Fibroblast of mammary gland (primary cell): ENCODE measurements around the gene GNLY.
"Not testable (repeated sequence)": the region's sequence is repeated elsewhere in the genome, so short reads cannot be mapped to it uniquely, and the experiment has no call there.

Experiments used
- DNase-seq: peaks from one replicate; pipeline ENCODE4 v3.0.0-alpha.2; 2010; ENCODE audit warnings: low read depth
- H3K4me3 ChIP-seq: 2 replicates; pipeline ENCODE4 v1.5.1; 2011; ENCODE audit warnings: low read depth, mild to moderate bottlenecking, low read length, moderate library complexity; ENCODE audit not compliant: control insufficient read depth
- CTCF ChIP-seq: conservative IDR thresholded peaks from 2 replicates; pipeline ENCODE4 v1.5.1; 2011; ENCODE audit warnings: low read depth, low read length, inconsistent platforms; ENCODE audit not compliant: control insufficient read depth, insufficient read depth

Gene GNLY

DNA sequence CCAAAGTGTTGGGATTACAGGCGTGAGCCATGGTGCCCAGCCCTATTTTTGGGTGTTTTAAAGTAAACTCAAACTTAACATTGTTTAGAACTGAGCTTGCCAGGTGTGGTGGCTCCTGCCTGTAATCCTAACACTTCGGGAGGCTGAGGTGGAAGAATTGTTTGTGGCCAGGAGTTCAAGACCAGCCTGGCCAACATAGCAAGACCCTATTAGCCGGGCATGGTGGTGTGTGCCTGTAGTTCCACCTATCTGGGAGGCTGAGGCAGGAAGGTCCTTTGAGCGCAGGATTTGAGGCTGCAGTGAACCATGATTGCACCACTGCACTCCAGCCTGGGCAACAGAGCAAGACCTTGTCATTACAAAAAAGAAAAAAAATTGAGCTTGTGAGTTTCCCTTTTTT, 43.7 kb upstream of the GNLY start:
- no peak for DNase-seq
- TF ChIP-seq CTCF, result no peak
- no peak overlapping the region for H3K4me3 ChIP-seq

GRCh38 chr2:85651097-85651496, 43.1 kb upstream of the GNLY start:
- no peak overlapping the region for H3K4me3 ChIP-seq
- no peak for DNase-seq
- TF ChIP-seq CTCF, result no peak

- no peak for TF ChIP-seq CTCF
- no peak for DNase-seq
- H3K4me3 ChIP-seq, result no peak overlapping the region
Measured at GRCh38 chr2:85652056-85652455, 42.1 kb upstream of the GNLY start.

- no peak for TF ChIP-seq CTCF
- H3K4me3 ChIP-seq, result no peak overlapping the region
- no peak for DNase-seq
Measured at GRCh38 chr2:85653996-85654395, 40.2 kb upstream of the GNLY start.

- TF ChIP-seq CTCF, result no peak
- no peak overlapping the region for H3K4me3 ChIP-seq
- DNase-seq, result peak; percentile 89
Measured at GRCh38 chr2:85655961-85656417, 38.2 kb upstream of the GNLY start.

GRCh38 chr2:85656468-85656867, 37.7 kb upstream of the GNLY start:
- no peak overlapping the region for H3K4me3 ChIP-seq

DNA sequence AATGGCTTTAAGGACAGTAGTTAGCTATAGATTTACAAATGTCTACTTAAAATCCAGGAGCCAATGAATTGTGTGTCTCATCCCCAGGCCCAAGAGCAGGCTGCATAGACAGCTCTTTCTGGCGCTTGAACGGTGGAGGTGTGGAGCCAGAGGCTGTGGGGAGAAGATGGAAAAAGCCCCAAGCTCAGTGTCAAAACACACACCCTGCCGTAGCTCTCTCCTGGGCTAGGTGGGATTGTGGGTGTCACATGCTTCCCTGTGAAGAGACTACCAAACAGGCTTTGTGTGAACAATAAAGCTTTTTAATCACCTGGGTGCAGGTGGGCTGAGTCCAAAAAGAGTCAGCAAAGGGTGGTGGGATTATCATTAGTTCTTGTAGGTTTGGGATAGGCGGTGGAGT, 36.8 kb upstream of the GNLY start:
- H3K4me3 ChIP-seq, DNase-seq: not testable (repeated sequence)

More at GRCh38 chr2:85656468-85656867, 37.7 kb upstream of the GNLY start:
- no peak for TF ChIP-seq CTCF
- DNase-seq, result peak; percentile 56
